Calu3 (cell line): ENCODE data around the gene NISCH. TPM values are rescaled to one million over a fixed set of nuclear protein-coding genes. Genes with fewer than 3 reads are reported as not detected.

Experiments
- BruUV-seq: library from RNA; stranded (reverse); fragments of 400-500 nt; replicated peaks from 2 replicates; lab custom pipeline; 2021; lab: Mats Ljungman, UMichigan
- CTCF ChIA-PET: fragments of 300-600 bp; sonication (Branson Sonifier 250); formaldehyde crosslinking; loops from one replicate; lab custom pipeline; 2022; ENCODE audit warnings: antibody characterized with exemption; lab: Charles Lee
- DNase-seq: peaks from one replicate; pipeline ENCODE4 v3.0.0; 2022
- H3K27ac Mint-ChIP-seq: one replicate; pipeline ENCODE4 v1.8.0; 2022; ENCODE audit warnings: mixed read lengths; ENCODE audit not compliant: unreplicated experiment
- H3K27me3 Mint-ChIP-seq: one replicate; pipeline ENCODE4 v1.8.0; 2022; ENCODE audit warnings: mixed read lengths; ENCODE audit not compliant: unreplicated experiment
- H3K36me3 Mint-ChIP-seq: one replicate; pipeline ENCODE4 v1.8.0; 2022; ENCODE audit warnings: mild to moderate bottlenecking, moderate library complexity, mixed read lengths; ENCODE audit not compliant: insufficient read depth, unreplicated experiment
- H3K4me1 Mint-ChIP-seq: one replicate; pipeline ENCODE4 v1.8.0; 2022; ENCODE audit warnings: mild to moderate bottlenecking, low read depth, mixed read lengths; ENCODE audit not compliant: unreplicated experiment
- H3K4me3 Mint-ChIP-seq: one replicate; pipeline ENCODE4 v1.8.0; 2022; ENCODE audit warnings: mild to moderate bottlenecking, low read depth, moderate library complexity, mixed read lengths; ENCODE audit not compliant: unreplicated experiment
- H3K9me3 Mint-ChIP-seq: one replicate; pipeline ENCODE4 v1.8.0; 2022; ENCODE audit warnings: low read depth, mixed read lengths; ENCODE audit not compliant: unreplicated experiment
- intact Hi-C: fragments of 100-400 bp; cut with micrococcal nuclease; formaldehyde crosslinking; loops from one replicate; pipeline ENCODE4 v1.10.0; 2022; ENCODE audit not compliant: unreplicated experiment
- total RNA-seq: library from RNA; stranded (reverse); gene quantifications from 2 replicates; pipeline ENCODE4 v1.2.3, GENCODE V29; 2022
- TF ChIP-seq, protein P1 (sequence below): fragments of 200-600 bp; IDR thresholded peaks from one replicate; pipeline ENCODE4 v1.8.0; 2022; ENCODE audit warnings: antibody characterized with exemption; ENCODE audit not compliant: unreplicated experiment

NISCH gene
- total RNA-seq, 1 experiment from 2014 or later, result 58.6 TPM

DNA sequence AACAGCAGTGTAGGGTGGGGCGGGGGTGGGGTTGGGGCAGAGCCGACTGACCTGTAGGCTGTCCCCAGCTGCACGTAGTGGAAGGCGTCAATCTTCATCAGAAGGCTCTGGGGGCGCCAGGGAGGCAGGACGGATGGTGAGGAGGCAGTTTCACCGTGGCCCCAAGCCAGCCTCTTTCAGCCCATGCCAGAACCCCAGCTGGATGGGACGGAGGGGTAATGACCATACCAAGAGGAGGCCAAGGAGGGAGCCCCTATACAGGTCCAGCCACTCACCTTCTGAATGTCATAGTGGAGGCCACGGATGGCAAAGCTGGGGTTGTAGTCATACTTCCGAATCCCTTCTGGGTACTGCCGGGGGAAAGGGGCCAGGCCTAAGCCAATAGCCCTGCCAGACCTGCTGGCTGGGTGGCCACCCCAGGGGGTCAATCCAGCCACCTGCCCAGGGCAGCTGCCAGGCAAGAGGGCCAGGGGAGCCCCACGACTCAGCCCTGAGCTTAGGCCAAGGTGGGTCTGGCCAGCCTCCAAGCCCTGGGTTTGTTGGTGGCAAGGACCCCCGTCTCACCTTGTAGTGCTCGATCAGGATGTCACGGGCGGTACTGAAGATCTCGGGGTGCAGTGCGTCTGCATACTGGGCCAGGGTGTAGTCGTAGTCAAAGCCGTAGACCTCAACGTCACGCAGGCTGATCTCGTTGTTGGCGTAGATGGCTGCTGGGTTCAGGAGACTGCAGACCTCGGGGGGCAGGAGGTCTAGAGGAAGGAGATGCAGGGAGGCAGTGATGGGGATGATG, 73.4 kb downstream of the NISCH start:
- H3K27ac Mint-ChIP-seq, result no peak overlapping the region
- CTCF ChIA-PET, result interaction anchor here (0.5 kb wide), 1 partner anchor 33 kb away, joined by 3 read pairs; no protein-coding TSS in a partner anchor
- intact Hi-C loops, result no loop called here
- H3K9me3 Mint-ChIP-seq, result no peaks in the 10 kb centered on the region
- H3K4me1 Mint-ChIP-seq, result no peaks in the 10 kb centered on the region
- H3K27me3 Mint-ChIP-seq, result no peaks in the 10 kb centered on the region
- BruUV-seq, result no TSS peak
- peaks cover 58% of the 10 kb centered on the region for H3K36me3 Mint-ChIP-seq
- TF ChIP-seq, protein P1, sequence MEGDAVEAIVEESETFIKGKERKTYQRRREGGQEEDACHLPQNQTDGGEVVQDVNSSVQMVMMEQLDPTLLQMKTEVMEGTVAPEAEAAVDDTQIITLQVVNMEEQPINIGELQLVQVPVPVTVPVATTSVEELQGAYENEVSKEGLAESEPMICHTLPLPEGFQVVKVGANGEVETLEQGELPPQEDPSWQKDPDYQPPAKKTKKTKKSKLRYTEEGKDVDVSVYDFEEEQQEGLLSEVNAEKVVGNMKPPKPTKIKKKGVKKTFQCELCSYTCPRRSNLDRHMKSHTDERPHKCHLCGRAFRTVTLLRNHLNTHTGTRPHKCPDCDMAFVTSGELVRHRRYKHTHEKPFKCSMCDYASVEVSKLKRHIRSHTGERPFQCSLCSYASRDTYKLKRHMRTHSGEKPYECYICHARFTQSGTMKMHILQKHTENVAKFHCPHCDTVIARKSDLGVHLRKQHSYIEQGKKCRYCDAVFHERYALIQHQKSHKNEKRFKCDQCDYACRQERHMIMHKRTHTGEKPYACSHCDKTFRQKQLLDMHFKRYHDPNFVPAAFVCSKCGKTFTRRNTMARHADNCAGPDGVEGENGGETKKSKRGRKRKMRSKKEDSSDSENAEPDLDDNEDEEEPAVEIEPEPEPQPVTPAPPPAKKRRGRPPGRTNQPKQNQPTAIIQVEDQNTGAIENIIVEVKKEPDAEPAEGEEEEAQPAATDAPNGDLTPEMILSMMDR, result no peak
- no peak overlapping the region for H3K4me3 Mint-ChIP-seq
- no peak for DNase-seq

DNA sequence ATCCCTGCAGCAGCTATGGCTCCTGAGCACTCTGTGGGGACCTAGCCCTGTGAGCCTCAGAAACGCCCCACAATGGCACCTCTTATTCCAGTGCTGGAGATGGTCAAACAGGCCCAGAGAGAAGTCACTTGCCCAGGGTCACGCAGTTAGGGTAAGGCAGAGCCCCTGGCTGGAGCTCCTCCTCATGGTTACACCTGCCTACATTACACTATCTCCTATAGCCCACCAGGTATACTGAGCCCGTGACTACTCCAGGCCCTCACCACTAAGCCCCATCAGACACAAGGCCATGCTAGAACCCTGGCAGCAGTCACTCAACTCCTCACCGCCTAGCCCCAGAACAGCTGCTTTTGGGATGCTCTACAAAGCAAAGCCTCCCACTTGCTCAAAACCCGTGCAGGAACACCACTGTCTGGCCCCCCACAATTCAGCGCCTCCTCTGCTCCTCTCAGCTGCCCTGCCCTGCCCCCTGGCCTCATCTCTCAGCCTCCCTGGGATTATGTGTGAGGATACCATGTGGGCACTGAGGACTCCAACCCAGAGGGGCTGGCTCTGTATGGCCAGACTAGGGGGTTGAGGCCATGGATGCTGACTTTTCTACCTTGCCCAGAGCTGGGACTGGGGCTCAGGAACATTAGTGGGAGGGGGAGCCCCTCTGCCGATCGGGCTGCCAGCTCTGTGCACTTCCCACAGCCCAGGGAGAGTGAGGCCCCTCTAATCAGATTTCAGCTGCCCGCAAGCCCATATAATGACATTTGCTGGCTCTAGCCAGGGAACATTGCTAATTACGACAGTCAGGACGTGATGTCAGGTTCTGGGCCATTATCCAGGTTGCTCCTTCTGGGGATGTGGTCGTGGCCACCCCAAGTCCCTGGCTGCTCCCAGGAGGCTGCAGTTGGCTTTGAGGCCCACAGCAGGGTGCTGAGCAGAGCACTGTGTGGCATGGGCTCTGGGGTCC, 74.3 kb downstream of the NISCH start:
- TF ChIP-seq, protein P1, result no peak
- H3K9me3 Mint-ChIP-seq, result no peaks in the 10 kb centered on the region
- CTCF ChIA-PET, result interaction anchor here (0.5 kb wide), 1 partner anchor 32 kb away, joined by 3 read pairs; no protein-coding TSS in a partner anchor
- no peak overlapping the region for H3K4me3 Mint-ChIP-seq
- intact Hi-C loops, result loop anchor here (10.0 kb wide), 1 partner anchor 155 kb away; the partner anchor contains the start of genes GNL3 and PBRM1
- peaks cover 61% of the 10 kb centered on the region for H3K36me3 Mint-ChIP-seq
- H3K4me1 Mint-ChIP-seq, result no peaks in the 10 kb centered on the region
- BruUV-seq, result no TSS peak
- H3K27ac Mint-ChIP-seq, result no peak overlapping the region
- no peak for DNase-seq
- no peaks in the 10 kb centered on the region for H3K27me3 Mint-ChIP-seq

DNA sequence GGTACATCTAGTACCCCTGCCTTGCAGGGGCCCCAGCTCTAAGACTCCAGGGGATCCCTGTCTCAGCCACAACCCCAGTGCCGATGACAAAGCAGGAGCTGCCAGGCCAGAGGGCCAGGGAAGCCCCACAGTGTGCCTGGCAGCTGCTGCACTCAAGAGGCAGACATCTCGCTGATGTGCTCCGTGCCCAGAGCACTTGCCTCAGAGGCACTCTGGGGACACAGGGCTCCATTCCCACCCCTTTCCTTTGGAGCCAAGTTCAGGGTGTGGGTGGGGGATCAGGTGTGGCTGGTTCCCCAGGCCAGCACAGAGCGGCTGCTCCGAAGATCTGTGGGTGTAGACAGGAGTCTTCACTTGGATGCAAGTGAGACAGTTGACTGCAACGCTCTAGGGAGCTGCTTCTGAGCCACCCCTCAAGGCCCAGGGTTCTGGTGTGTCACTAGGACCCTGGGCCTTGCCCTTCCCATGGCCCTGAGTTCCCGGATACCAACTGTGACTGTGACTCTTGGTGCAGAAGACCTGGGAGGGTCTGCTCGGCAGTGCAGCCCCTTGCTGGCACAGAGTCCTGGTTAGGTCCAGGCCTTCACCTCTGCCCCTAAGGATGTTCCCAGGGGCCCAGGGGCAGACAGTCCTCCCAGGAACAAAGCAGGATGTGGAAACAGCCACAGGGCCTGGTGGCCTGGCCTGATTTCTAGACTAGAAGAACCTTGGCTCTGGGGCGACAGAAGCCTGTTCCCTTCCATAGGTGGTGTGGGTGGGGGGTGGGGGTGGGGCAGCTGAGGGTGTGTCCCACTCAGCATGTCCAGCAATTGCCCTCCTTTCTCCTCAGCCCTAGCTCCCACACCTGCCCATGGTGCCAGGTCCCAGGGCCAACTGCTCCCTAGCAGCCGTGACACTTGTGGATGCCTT, 75.8 kb downstream of the NISCH start:
- TF ChIP-seq, protein P1, result no peak
- H3K4me3 Mint-ChIP-seq, result no peak overlapping the region
- no peaks in the 10 kb centered on the region for H3K27me3 Mint-ChIP-seq
- intact Hi-C loops, result loop anchor here (10.0 kb wide), 1 partner anchor 154 kb away; the partner anchor contains the start of genes GNL3 and PBRM1
- no peak overlapping the region for H3K27ac Mint-ChIP-seq
- DNase-seq, result no peak
- no peaks in the 10 kb centered on the region for H3K9me3 Mint-ChIP-seq
- BruUV-seq, result no TSS peak
- CTCF ChIA-PET, result no interaction called here
- H3K36me3 Mint-ChIP-seq, result peaks cover 52% of the 10 kb centered on the region
- no peaks in the 10 kb centered on the region for H3K4me1 Mint-ChIP-seq
